NK-92 (cell line): ENCODE measurements around the gene SHD.
"Not testable (repeated sequence)": the region's sequence is repeated elsewhere in the genome, so short reads cannot be mapped to it uniquely, and the experiment has no call there.

Experiments
- DNase-seq: peaks from one replicate; lab custom pipeline; 2025; ENCODE audit not compliant: unreplicated experiment; lab: John Stamatoyannopoulos, UW

Gene SHD

GRCh38 chr19:4326215-4326836 is 47.3 kb downstream of the SHD start:
- DNase-seq = no peak

- no peak for DNase-seq
These were observed 47.8 kb downstream of the SHD start for GRCh38 chr19:4326837-4327251.

GRCh38 chr19:4327252-4327876 is 48.3 kb downstream of the SHD start:
- no peak for DNase-seq

- no peak for DNase-seq
These were observed 48.8 kb downstream of the SHD start for GRCh38 chr19:4327877-4328242.

- peak; percentile 65 for DNase-seq
These were observed 49.4 kb downstream of the SHD start for GRCh38 chr19:4328243-4328990.

GRCh38 chr19:4328991-4329681 is 50.1 kb downstream of the SHD start:
- not testable (repeated sequence) for DNase-seq

GRCh38 chr19:4329858-4330257 is 50.8 kb downstream of the SHD start:
- no peak for DNase-seq

- no peak for DNase-seq
These were observed 56.0 kb downstream of the SHD start for GRCh38 chr19:4334929-4335570.

- no peak for DNase-seq
These were observed 58.9 kb downstream of the SHD start for GRCh38 chr19:4337906-4338440.

- no peak for DNase-seq
These were observed 59.6 kb downstream of the SHD start, which contains the start of gene STAP2 for GRCh38 chr19:4338441-4339355. STAP2 (minus strand) TSS chr19:4338827; CDS start chr19:4338753, 74 bp downstream.
